Panc1 (cell line): Measurements from ENCODE around the gene LIN7C. TPM values are rescaled to one million over a fixed set of nuclear protein-coding genes. Genes with fewer than 3 reads are reported as not detected.

Experiments
- ATAC-seq: fragments of 200-7000 bp; cut with Tn5 transposase; 2 replicates; pipeline ENCODE4 v1.9.1; 2020; ENCODE audit warnings: mild to moderate bottlenecking, moderate library complexity
- BruUV-seq: library from RNA; stranded (reverse); fragments of 400-500 nt; replicated peaks from 2 replicates; lab custom pipeline; 2021; lab: Mats Ljungman, UMichigan
- CTCF ChIA-PET: fragments of 300-600 bp; sonication (Branson Sonifier 250); formaldehyde crosslinking; loops from one replicate; lab custom pipeline; 2022; ENCODE audit warnings: antibody characterized with exemption; lab: Charles Lee
- POLR2A ChIA-PET: fragments of 300-600 bp; sonication (Branson Sonifier 250); formaldehyde crosslinking; loops from one replicate; lab custom pipeline; 2022; ENCODE audit warnings: antibody characterized with exemption; lab: Charles Lee
- DNase-seq: peaks from one replicate; pipeline ENCODE4 v3.0.0-alpha.2; 2010; ENCODE audit warnings: low read depth, low spot score
- H3K27ac ChIP-seq: 2 replicates; pipeline ENCODE4 v1.5.1; 2011; ENCODE audit warnings: mild to moderate bottlenecking, low read length, inconsistent platforms
- H3K27me3 ChIP-seq: fragments of 200-500 bp; sonication (Bioruptor generic); 2 replicates; pipeline ENCODE4 v1.6.0; 2014; ENCODE audit warnings: low read length, inconsistent platforms; ENCODE audit not compliant: control insufficient read depth, insufficient read depth
- H3K36me3 ChIP-seq: fragments of 200-500 bp; sonication (Bioruptor generic); 2 replicates; pipeline ENCODE4 v1.5.1; 2014; ENCODE audit warnings: inconsistent platforms, mild to moderate bottlenecking, low read length, moderate library complexity; ENCODE audit not compliant: control insufficient read depth, insufficient read depth
- H3K4me1 ChIP-seq: 2 replicates; pipeline ENCODE4 v1.5.1; 2011; ENCODE audit warnings: inconsistent platforms, mild to moderate bottlenecking, low read length, moderate library complexity; ENCODE audit not compliant: control insufficient read depth, insufficient read depth
- H3K4me3 ChIP-seq, 2 experiments: 2 replicates each; pipeline ENCODE4 v1.5.1; 2011 to 2012; ENCODE audit warnings: low read depth in 2 of 2, low read length in 2 of 2, mild to moderate bottlenecking in 2 of 2, inconsistent platforms in 1 of 2, moderate library complexity in 1 of 2
- H3K9me3 ChIP-seq: fragments of 200-500 bp; sonication (Bioruptor generic); 2 replicates; pipeline ENCODE4 v1.5.1; 2014; ENCODE audit warnings: low read depth, mild to moderate bottlenecking, inconsistent platforms, low read length, moderate library complexity; ENCODE audit not compliant: control insufficient read depth, insufficient read depth
- CTCF ChIP-seq: fragments of 450-650 bp; IDR thresholded peaks from 2 replicates; pipeline ENCODE4 v1.5.1; 2017; ENCODE audit warnings: mild to moderate bottlenecking
- POLR2AphosphoS5 ChIP-seq: IDR thresholded peaks from 2 replicates; pipeline ENCODE4 v1.6.1; 2012; ENCODE audit warnings: mild to moderate bottlenecking, low read depth, low read length, moderate library complexity
- REST ChIP-seq, 2 experiments: IDR thresholded peaks; 2 replicates each; pipeline ENCODE4 v1.6.1; 2011 to 2012; ENCODE audit warnings: low read depth in 2 of 2, control low read depth in 1 of 2, low read length in 1 of 2, mild to moderate bottlenecking in 1 of 2, moderate library complexity in 1 of 2; ENCODE audit not compliant: insufficient read depth in 1 of 2
- SIN3A ChIP-seq: IDR thresholded peaks from 2 replicates; pipeline ENCODE4 v1.6.1; 2012; ENCODE audit warnings: low read depth, mild to moderate bottlenecking, low read length, moderate library complexity, borderline replicate concordance; ENCODE audit not compliant: insufficient read depth
- TCF7L2 ChIP-seq: IDR thresholded peaks from 2 replicates; pipeline ENCODE4 v1.6.1; 2011; ENCODE audit warnings: mild to moderate bottlenecking, low read depth, low read length, inconsistent platforms
- in situ Hi-C: cut with HindIII; loops from 2 replicates; pipeline ENCODE4 v1.10.0; 2016; ENCODE audit warnings: low sequenced_read_pairs, low pct_unique_long_range_greater_than_20kb
- intact Hi-C: fragments of 100-400 bp; cut with micrococcal nuclease; formaldehyde crosslinking; loops from one replicate; pipeline ENCODE4 v1.10.0; 2022; ENCODE audit not compliant: unreplicated experiment
- total RNA-seq: library from RNA; stranded (reverse); gene quantifications from one replicate; pipeline ENCODE4 v1.2.1, GENCODE V29; 2021; ENCODE audit not compliant: unreplicated experiment

Gene LIN7C
- total RNA-seq, 1 experiment from 2014 or later, result 44.2 TPM

DNA sequence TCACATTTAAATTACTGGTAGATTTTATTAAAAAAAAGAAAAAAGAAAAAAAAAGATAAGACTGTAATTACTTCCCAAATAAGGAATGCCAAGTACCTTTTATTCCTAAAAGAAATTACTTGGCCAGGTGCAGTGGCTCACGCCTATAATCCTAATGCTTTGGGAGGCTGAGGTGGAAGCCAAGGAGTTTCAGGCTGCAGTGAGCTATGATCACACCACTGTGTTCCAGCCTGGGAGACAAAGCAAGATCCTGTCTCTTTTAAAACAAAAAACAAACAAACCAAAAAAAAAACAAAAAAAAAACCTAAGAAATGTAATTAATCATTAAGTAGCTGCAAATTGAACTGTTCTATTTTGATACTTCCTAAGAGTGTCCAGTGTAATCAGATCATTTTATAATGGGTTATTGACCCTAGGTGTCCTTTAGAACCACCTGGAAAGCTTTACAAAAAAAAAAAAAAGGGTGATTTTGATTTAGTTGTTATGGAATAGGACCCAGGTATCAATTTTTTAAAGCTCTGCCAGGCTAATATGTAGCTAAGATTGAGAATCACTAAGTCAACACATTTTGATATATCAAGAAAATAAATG, 10.8 kb downstream of the LIN7C start:
- POLR2A ChIA-PET, result interaction anchor here (0.6 kb wide), 2 partner anchors 23 to 208 kb away, joined by 3 to 17 read pairs; partner anchors contain the start of gene LGR4
- intact Hi-C loops, result no loop called here

DNA sequence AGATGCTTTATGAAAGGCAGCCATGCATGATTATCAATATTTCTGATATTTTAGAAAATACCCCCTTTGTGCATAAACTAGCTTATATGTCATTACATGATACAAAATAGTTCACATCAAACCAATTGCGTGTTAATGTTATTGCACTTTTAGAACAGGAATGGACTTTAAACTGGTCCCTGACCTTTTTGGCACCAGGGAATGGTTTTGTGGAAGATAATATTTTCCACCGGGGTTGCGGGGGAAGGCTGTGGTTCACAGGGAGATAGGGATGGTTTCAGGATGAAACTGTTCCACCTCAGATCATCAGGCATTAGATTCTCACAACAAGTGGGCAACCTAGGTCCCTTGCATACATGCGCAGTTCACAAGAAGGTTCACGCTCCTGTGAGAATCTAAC, 17.5 kb downstream of the LIN7C start:
- no TSS peak for BruUV-seq
- Histone ChIP-seq H3K27ac (no peak overlapping the region), H3K36me3 (peaks cover 6% of the 10 kb centered on the region), H3K4me1 (no peaks in the 10 kb centered on the region; the same call in 1 of the 2 replicates), H3K9me3 (no peaks in the 10 kb centered on the region), H3K4me3 (no peak overlapping the region), H3K27me3 (no peaks in the 10 kb centered on the region)
- intact Hi-C loops, result loop anchor here (5.0 kb wide), 2 partner anchors 192 to 737 kb away; no protein-coding TSS in a partner anchor
- CTCF ChIA-PET, result no interaction called here
- POLR2A ChIA-PET, result no interaction called here
- DNase-seq (no peak), ATAC-seq (no peak)
- no peak for TF ChIP-seq POLR2AphosphoS5
- no peak for TF ChIP-seq REST (IDR thresholded peaks at IDR 0.05; ENCODE audit: insufficient read depth in 1 of 2, low read depth in 2 of 2, low read length in 1 of 2)
- no peak for TF ChIP-seq CTCF
- no peak for TF ChIP-seq TCF7L2
- TF ChIP-seq SIN3A, result no peak
- in situ Hi-C loops, result no loop called here

More for the DNA sequence above, 10.8 kb downstream of the LIN7C start:
- CTCF ChIA-PET, result interaction anchor here (0.6 to 1.7 kb wide), 3 partner anchors 10 to 337 kb away, joined by 3 to 7 read pairs (median 3); no protein-coding TSS in a partner anchor
- no peak overlapping the region for H3K4me3 ChIP-seq
- TF ChIP-seq POLR2AphosphoS5 (no peak), TCF7L2 (no peak), CTCF (no peak), SIN3A (no peak), REST (IDR thresholded peaks at IDR 0.05; ENCODE audit: insufficient read depth in 1 of 2, low read depth in 2 of 2, low read length in 1 of 2) (no peak)
- in situ Hi-C loops, result no loop called here
- H3K36me3 ChIP-seq, result peaks cover 41% of the 10 kb centered on the region
- no peak for DNase-seq
- H3K27me3 ChIP-seq, result no peaks in the 10 kb centered on the region
- no peaks in the 10 kb centered on the region for H3K4me1 ChIP-seq
- no TSS peak for BruUV-seq
- no peak overlapping the region for H3K27ac ChIP-seq
- no peak for ATAC-seq
- no peaks in the 10 kb centered on the region for H3K9me3 ChIP-seq
